T-helper 1 cell treated with Interleukin-12 subunit alpha and Interleukin-12 subunit beta and Interleukin-4 antibody, amounts not matched to agents 30 ng/mL and 1 ng/mL, for 36 hours (primary cell): ENCODE measurements around the gene ZEB2. TPM values are rescaled to one million over a fixed set of nuclear protein-coding genes. Genes with fewer than 3 reads are reported as not detected.

Experiments used
- intact Hi-C: fragments of 100-400 bp; cut with micrococcal nuclease; formaldehyde crosslinking; loops from one replicate; pipeline ENCODE4 v1.15.1; 2024
- total RNA-seq: library from RNA; stranded (reverse); gene quantifications from 2 replicates; pipeline ENCODE4 v1.2.3, GENCODE V29; 2022

The ZEB2 gene
- total RNA-seq, 1 donor from 2014 or later = 9.6 TPM

GRCh38 chr2:144472911-144473310, 47.0 kb downstream of the ZEB2 start:
- intact Hi-C loops = no loop called here

- intact Hi-C loops = no loop called here
Observed at GRCh38 chr2:144472046-144472412, 47.9 kb downstream of the ZEB2 start.

DNA sequence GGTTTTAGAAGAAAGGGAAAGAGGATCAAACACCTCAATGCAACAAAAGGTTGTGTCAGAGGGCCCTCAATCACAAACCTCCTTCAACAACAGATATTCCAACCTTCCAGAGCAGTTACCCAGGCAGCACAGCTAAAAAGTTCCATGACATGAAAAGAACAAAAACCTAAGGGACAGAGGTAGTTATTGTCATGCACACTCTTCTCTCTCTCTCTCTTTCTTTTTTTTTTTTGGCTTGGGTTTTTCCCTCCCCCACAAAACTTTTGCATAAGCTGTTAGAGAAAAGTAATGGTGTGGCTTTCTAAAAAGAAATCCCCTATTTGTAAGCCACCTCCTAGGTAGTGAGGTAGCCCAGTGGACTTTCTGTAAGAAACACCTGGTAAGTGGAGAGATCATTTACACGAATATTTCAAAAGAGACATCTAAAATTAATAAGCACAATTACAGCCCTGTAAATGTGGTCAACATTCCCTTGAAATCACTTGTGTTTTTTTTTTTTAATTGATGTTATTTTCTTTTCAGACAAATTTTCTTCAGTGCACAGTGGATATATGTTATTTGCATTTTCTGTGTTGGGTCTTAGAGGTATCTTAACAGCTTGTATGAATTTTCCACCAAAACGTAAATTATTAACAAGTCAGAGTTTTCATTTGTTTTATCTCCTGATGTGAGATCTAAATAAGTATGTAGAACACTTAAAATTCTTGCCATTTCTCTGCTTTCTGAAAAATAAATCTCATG, 48.4 kb downstream of the ZEB2 start:
- intact Hi-C loops = no loop called here

- intact Hi-C loops = no loop called here
Observed at GRCh38 chr2:144470816-144471215, 49.1 kb downstream of the ZEB2 start.

DNA sequence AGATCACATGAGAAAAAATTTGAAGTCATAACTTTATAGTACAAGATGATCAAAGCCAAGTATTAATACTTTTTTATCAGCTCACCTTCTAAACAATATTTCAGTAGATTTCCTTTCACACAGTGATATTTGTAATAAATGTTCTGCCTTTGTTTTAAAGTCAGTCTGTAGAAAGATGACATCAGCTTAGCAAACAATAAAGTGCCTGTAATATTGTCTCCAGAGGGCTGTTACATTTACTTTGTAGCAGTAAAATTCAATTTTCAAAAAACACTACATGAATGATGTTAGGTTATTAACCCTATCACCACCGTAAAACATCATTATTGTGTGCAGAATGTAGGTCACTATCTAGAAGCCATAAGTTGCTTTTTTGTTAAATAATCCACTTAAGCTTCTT, 49.6 kb downstream of the ZEB2 start:
- intact Hi-C loops = no loop called here

GRCh38 chr2:144469798-144470197, 50.1 kb downstream of the ZEB2 start:
- intact Hi-C loops = no loop called here

DNA sequence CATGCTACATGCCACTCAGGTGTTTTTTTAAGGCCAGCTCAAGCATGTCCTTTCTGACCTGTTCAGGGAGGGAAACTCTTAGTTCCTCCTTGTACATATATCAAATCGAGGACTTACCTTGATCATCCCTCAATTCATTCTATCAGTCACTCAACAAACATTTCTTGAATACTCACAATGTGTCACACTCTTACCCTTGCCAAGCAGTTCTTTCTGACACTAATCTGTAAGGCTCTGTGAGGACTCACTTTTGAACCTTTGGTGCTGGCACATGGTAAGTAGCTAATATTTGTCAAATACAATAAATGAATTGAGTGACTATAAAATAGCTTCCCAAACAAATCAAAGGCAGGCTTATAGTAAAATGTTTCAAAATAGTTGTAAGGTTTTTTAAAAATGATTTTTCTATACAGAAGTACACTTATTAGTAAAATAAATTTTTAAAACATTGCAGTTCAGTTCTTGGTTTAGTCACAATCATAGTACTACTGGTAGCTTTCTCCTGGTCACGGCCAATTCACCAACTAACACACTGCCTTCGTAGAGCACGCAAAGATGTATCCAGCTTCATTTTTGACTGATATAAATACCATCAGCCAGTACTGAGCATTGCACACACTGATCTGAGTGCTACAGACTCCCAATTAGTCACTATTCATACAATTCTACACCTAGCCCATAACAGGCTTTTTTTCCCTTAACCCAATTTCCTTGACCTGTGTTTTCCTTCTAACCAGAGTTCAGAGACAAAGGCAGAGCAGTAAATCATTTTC, 50.9 kb downstream of the ZEB2 start:
- intact Hi-C loops = no loop called here

- intact Hi-C loops = no loop called here
Observed at GRCh38 chr2:144467502-144468137, 52.3 kb downstream of the ZEB2 start.

- intact Hi-C loops = no loop called here
Observed at GRCh38 chr2:144466637-144467036, 53.3 kb downstream of the ZEB2 start.

DNA sequence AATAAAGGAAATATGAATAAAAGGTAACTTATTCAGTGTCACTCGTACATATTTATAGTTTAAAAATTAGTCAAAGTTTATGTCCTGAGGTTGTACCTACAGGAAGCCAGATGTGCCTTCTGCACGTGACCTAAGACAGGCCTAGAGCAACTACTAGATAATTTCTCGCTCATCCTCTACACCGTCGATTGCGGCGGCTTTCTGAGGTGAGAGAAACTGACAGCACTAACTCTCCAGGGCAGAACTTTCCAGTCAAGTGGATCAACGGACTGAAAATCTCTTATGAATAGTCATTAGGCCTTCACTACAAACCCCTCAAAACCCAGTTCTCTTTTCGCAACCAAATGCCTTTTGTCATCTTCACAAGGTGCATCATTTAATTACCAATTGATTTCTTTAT, 54.2 kb downstream of the ZEB2 start:
- intact Hi-C loops = no loop called here

DNA sequence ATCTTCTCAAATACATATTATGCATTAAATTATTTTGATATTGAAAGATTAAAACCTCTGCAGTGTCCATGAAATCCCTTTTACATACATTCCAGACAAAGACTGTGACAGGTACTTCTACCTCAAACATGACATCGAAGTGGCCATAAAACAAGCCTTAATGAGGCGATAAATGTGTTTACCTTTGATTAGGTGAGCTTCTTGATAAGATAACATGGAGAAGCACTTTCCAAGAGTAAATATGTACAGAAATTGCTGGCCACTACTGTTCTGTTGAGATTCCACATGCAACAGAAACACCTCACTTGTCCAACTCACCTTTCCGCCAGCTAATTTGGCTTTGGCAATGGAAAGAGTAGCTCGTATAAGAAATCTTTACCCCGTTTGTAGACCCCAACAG, 55.2 kb downstream of the ZEB2 start:
- intact Hi-C loops = no loop called here

GRCh38 chr2:144463266-144463665, 56.7 kb downstream of the ZEB2 start:
- intact Hi-C loops = no loop called here

DNA sequence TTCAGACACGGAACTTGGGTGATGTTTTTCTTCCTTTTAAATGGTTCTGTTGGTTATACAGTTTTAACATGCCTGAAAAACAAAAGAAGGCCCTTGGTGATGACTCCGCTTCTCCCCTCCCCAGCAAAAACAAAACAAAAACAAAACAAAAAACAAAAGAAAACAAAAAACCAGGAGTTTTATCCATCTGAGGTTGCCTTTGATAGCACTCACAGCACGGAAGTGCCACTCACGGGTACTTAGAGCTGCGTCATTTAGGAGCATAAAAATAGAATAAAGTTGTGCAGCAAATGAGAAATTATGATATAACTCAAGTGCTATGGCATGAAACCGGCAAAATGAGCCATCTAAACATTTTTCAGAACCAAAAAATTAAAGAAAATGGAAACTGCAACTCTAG, 57.7 kb downstream of the ZEB2 start:
- intact Hi-C loops = no loop called here

DNA sequence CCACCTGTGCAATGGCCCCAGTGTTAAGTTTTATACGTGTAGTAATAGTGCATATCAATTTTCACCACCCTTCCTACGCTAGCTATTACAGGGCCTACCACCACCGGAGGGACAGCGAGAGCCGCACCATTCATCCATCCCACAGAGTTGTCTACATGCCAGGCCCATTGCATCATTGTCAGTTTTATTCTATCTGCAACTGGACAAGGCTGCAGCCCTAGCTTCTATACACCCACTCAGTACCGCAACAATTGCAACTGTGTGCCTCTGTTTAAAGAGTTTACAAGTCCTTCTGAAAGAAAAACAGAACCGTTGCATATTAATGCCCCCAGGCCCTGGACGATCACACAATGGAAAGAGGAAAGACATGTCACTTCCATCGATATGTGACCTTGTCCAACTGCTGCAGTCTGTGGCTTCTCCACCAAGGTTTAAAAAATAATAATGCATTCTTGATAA, 58.6 kb downstream of the ZEB2 start:
- intact Hi-C loops = no loop called here

GRCh38 chr2:144460727-144461307, 59.1 kb downstream of the ZEB2 start:
- intact Hi-C loops = no loop called here

- intact Hi-C loops = loop anchor here (5.0 kb wide), 2 partner anchors 57 to 103 kb away; no protein-coding TSS in a partner anchor
Observed at GRCh38 chr2:144459937-144460336, 60.0 kb downstream of the ZEB2 start.

DNA sequence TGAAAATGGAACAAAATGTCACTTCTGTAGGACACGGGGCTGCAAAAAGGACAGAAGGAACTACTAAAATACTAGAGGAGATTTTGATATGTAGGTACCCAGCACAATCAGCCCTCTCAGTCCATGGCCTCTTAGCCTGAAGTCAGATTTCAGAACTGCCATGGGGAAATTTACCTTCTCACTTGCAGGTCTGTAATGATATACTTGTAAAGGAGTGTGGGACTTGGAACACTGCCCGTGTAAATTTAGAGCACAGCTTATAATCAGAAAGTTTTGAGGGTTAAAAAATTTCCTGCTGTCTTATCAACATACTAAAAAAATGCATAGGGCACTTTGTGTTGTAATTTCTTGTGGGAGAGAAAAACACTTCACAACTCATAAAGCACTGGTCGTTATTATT, 60.6 kb downstream of the ZEB2 start:
- intact Hi-C loops = loop anchor here (5.0 kb wide), 2 partner anchors 58 to 102 kb away; no protein-coding TSS in a partner anchor

- intact Hi-C loops = loop anchor here (5.0 kb wide), 2 partner anchors 59 to 101 kb away; no protein-coding TSS in a partner anchor
Observed at GRCh38 chr2:144458541-144458940, 61.4 kb downstream of the ZEB2 start.

DNA sequence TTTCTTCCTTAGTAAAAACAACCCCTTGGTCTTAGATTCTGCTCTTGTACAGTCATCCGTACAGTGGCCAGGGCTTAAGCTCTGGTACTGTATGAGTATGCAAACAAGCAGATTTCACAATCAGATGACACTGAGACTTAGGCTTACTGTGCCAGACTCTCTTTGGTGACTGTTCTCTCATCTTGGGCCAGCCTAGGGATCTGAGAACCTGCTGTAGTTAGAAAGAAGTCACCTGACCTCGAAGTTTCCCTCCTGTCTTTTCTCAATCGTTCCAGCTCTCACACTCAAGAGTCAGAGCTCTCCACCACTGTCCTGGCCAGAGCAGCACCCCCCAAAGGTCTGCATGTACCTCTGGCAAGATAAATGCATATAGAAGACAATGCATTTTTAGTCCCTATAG, 63.2 kb downstream of the ZEB2 start:
- intact Hi-C loops = loop anchor here (5.0 kb wide), 2 partner anchors 61 to 99 kb away; no protein-coding TSS in a partner anchor

DNA sequence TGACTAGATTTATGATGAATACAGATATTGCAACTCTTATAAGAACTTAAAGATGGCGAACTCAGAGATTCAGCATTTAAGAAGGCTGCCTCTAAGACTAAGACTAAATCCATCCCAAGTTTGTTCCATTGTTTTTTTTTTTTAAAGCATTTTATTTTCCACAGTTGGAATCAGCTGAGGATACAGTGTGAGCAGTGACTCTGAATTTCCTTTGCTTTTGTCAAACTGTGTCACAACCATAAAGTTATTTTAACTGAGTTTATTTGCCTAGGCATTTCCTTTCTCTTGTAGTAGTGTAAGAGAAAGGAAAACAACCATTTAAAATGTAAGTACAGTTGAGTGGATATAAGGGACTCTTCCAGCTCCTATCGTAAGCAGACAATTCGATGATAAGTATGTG, 63.9 kb downstream of the ZEB2 start:
- intact Hi-C loops = loop anchor here (1.0 to 5.0 kb wide), 3 partner anchors 61 to 273 kb away; no protein-coding TSS in a partner anchor
